CD4-positive, alpha-beta T cell treated with Interleukin-1 beta for 1 hour (primary cell): ENCODE measurements around the gene FITM1.
A peak's percentile ranks its signal among the peaks of the same experiment; 100 is the strongest.

Experiments used
- DNase-seq, 2 donors: peaks; one replicate each; pipeline ENCODE4 v3.0.0-alpha.2; 2020 to 2022

The FITM1 gene

DNA sequence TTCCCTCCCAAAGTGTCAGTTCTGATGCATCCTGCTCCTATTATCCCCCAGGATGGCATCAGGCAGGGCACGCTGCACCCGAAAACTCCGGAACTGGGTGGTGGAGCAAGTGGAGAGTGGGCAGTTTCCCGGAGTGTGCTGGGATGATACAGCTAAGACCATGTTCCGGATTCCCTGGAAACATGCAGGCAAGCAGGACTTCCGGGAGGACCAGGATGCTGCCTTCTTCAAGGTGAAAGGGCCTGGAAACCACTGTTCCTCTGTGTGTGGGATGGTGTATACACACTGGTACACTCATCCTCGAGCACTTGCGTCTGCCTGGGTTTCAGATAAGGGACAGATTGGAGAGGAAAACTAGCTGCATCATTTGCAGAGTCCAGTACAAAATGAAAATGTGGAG lies 31.6 kb downstream of the FITM1 start:
- DNase-seq, result no peak

DNA sequence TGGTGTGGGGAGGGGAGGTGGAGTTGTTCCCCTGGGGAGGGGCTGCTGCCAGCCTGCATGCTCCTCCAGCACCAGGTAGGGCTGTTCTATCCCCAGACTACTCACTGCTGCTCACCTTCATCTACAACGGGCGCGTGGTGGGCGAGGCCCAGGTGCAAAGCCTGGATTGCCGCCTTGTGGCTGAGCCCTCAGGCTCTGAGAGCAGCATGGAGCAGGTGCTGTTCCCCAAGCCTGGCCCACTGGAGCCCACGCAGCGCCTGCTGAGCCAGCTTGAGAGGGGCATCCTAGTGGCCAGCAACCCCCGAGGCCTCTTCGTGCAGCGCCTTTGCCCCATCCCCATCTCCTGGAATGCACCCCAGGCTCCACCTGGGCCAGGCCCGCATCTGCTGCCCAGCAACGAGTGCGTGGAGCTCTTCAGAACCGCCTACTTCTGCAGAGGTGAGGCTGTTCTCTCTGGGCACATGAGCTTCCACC lies 34.1 kb downstream of the FITM1 start:
- DNase-seq, result no peak

DNA sequence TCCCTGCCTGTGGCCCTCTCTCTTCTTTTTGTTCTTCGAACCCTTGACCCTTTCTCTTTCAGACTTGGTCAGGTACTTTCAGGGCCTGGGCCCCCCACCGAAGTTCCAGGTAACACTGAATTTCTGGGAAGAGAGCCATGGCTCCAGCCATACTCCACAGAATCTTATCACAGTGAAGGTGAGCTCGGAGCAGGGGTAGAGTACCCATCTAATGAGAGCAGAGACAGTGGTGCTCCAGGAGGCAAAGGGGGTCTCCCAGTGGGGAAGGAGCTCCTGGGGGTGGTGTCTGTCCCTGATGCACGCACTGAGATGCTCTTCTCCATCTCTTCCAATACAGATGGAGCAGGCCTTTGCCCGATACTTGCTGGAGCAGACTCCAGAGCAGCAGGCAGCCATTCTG lies 35.3 kb downstream of the FITM1 start:
- no peak for DNase-seq

DNA sequence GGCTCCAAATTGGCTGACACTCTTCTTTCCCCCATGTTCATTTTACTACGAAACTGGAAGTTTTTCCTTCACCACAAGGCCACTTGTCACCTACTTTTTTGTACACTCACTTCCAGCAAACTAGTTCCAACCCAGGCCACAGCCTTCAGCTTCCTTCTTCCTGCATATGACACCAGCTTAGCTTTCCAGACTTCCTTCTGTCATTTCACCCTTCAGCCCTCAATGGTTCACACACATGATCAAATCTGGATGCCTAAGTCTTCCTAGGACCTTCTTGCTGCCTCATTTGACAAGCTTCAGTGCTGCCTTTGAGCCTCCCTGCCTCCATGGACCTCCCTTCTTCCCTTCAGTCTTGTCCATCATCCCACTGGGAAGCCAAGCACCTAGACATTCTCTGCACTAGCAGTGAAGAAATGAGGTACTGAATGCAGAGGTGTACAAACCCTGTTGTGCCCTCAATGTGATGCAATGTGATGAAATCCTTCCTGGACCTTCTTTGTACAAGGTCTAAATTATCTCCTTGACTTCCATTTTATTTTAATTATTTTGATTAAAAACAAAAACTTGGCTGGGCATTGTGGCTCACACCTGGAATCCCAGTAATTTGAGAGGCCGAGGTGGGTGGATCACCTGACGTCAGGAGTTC lies 37.1 kb downstream of the FITM1 start:
- no peak for DNase-seq

DNA sequence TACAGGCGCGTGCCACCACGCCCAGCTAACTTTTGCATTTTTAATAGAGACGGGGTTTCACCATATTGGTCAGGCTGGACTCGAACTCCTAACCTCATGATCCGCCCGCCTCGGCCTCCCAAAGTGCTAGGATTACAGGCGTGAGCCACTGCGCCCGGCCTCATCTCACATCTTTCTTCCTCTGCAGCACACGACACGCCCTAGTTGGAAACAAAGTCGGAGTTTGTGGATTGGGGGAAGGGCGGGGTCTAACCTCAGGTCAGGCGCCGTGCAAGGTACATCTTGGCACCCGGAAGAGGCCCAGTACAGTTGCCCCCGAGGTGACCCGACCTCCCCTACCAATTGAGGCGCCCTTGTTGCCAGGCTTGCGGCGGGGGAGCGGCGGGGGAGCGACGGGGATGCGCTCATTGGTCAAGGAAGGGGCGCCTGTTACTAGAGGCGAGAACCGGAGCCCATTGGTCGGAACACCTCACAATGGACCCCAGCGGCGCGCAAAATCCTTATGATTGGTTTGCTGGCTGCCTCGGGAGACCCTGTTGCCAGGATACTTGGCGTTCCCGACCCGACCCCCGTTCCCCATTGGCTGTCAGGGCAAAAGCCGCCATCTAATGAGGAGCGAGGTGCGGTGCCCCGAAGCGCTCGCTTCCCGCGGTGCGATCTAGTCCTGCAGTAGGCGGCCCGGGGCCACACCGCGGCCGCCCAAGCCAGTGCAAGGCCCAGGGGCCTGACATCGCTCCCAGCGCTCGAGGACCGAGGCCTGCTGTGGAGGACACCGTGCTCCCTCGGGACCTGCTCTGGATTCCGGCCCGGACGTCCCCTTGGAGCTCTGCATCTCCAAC lies 41.2 kb downstream of the FITM1 start, which contains the start of gene REC8:
REC8 (plus strand) TSS at position 659 of the 839 bp plus-strand sequence. CDS start 473 bp downstream, outside the sequence.
- DNase-seq, result peak; percentile 67 to 86

DNA sequence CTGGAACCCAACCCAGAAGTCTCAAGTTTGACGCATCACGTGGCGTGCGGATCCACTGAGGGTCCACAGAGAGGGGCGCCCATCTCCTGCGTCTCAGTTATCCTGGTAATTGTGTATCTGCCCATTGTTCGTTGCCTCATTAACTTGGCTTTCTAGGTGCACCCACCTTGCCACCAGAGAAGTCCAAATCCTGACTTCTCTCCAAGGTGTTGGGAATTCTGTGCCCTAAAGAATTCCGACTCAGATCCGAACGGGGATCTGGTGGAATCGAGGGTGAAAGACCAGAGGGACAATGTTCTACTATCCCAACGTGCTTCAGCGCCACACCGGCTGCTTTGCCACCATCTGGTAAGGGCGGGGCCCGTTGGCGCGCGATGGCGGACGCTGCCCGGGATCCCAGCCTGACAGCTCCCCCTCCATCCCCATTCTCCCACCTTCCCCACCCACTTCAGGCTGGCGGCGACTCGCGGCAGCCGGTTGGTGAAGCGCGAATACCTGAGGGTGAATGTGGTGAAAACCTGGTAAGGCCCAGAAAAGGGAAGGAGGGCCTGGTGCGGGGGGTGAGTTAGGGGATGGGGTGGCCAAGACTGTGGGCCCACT lies 41.9 kb downstream of the FITM1 start:
- DNase-seq, result no peak

DNA sequence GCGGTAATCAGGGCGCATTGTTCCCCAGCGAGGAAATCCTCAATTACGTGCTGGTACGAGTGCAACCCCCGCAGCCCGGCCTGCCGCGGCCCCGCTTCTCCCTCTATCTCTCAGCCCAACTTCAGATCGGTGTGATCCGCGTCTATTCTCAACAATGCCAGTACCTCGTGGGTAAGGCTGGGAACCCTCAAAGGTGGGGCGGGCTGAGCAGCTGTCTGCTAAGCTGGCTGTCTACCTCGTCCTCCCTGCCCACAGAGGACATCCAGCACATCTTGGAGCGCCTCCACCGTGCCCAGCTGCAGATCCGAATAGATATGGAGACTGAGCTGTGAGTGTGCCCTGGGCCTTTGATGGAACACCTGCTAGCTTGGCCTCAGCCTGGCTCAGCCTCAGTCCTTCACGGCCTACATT lies 42.4 kb downstream of the FITM1 start:
- no peak for DNase-seq

DNA sequence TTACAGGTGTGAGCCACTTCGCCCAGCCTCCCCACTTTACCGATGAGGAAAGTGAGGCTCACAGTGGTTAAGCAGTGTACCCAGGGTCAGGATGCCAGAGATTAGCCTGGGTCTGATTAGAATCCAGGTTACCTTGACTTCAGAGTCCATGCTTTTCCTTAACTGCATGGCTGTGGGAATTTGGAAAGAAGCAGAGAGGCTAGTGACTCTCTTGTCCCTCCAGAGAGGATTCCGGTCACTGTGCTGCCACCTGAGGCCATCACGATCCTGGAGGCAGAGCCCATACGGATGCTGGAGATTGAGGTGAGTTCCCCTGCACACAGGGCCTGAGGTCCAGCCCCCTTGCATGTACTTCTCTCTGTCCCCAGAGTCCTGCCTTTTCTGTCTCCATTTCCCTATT lies 46.1 kb downstream of the FITM1 start:
- DNase-seq, result no peak

DNA sequence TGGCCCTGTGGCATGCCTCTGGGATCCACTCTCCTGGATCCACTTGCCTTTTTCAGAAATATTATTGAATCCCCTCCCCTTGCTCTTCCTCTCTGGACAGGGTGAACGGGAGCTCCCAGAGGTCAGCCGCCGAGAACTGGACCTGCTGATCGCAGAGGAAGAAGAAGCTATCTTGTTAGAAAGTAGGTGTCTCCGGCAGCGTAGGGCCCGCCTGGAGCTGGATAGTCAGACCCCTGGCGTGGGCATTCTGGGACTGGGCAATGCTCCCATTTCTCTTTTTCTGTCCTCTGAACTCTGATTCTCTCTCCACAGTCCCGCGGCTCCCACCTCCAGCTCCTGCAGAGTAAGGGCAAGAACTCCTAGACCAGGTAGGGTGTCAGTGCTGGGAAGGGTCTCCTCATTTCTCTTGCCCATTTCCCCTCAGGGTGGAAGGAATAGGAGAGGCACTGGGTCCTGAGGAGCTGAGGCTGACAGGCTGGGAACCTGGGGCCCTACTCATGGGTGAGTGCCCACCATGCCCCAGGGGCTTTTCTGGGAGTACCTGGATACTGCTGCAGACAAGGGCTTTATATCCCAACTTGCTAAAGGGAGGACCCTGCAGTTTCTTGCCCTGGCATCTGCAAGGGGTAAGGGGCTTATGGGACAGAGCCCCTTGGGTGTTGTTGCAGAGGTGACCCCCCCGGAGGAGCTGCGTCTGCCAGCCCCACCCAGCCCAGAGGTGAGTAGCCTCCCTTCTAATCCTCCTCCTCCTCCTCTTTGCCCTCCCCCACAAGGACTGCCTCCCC lies 46.8 kb downstream of the FITM1 start:
- DNase-seq, result no peak

DNA sequence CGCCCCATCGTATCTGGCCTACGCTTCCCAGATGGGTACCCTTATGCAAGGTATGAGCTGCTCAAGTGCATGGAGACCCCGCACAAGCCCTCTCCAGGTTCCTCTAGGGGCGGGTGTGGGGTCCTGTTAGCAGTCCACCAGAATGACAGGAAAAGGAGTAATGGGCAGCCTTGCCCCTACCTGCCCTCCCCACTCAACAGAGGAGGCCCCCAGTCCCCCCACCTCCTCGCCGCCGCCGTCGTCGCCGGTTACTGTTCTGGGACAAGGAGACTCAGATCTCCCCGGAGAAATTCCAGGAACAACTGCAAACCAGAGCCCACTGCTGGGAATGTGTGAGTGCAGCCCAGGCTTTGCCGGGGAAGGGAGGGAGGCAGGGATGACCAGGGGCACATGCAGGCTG lies 47.4 kb downstream of the FITM1 start:
- no peak for DNase-seq

DNA sequence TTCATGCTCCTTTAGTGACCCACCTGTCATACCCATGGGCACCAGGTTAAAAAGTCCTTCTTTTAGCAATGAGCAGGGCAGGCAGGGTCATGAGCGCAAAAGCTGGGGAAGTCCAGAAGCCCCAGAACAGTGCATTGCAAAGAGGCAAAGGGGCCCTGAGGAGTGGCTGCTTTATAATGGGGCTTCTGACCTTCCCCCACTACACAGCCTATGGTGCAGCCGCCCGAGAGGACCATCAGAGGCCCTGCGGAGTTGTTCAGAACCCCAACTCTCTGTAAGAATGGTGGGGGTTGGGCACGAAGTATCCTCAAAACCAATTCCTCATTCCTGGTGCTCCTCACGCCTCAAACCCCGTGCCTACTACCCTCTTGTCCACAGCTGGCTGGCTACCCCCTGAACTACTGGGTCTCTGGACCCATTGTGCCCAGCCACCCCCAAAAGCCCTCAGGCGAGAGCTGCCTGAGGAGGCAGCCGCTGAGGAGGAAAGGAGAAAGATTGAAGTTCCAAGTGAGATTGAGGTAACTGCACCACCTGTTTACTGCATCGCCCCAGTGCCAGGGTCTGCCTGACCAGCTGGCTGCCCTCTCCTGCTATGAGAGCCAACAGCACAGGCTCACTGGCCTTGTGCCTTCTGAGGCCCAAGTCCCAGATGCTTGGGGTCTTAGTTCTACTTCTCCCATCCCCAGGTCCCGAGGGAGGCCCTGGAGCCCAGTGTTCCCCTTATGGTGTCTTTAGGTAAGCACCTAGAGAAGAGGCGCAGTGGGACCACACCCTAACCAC lies 48.1 kb downstream of the FITM1 start:
- DNase-seq, result no peak

DNA sequence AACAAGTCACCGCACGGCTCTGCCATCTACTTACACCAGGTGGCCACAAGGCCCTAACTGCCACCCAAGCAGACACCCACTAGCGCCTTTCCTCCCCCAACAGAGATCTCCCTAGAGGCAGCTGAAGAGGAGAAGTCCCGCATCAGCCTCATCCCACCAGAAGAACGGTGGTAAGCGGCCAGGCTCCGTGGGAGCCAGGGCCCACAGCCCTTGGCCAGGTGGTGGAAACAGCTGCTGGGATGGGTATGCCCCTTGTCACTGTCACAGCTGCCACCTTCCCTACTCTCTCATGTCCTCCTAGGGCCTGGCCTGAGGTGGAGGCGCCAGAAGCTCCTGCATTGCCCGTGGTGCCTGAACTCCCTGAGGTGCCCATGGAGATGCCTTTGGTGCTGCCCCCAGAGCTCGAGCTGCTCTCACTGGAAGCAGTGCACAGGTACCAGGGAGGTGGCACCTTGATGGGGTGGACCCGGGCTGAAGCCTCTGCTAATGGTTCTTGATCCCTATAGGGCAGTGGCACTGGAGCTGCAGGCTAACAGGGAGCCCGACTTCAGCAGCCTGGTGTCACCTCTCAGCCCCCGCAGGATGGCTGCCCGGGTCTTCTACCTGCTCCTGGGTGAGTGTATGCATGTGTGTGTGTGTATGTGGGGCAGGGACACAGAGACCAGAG lies 49.0 kb downstream of the FITM1 start:
- no peak for DNase-seq

DNA sequence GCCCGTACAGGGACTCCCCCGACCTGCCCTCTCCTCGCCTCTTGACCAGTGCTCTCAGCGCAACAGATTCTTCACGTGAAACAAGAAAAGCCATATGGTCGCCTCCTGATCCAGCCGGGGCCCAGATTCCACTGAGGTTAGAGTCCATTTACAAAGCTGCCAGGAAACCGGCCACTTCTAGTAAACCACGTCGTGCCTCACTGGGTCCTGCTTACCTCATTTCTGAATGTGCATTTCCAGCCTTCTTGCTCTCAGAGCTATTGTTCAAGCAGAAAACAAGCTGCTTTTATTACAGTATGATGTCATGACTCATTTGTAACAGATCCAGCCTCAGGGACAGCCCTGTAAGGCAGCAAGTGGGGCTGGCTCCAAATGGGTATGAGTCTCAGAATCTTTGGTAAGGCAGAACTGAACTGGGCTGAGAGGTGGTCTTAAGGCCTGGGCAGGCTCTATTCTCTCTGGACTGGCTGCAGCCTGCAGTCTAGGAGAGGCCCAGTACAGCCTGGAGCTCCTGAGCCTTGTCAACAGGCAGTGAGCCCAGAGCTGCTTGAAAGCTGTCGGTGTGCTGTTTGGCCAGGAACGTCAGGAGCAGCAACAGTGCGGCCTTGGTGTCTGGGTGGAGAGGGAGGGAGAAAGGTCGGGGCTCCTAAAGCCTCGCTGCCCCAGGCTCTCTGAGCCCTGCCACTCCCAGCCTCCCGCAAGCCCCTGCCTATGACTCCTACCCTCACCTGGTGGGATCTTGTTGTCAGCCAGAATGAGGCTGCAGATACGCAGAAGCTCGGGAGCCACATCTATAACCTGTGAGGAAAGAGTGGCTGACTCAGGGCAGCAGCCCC lies 49.7 kb downstream of the FITM1 start:
- DNase-seq, result no peak

DNA sequence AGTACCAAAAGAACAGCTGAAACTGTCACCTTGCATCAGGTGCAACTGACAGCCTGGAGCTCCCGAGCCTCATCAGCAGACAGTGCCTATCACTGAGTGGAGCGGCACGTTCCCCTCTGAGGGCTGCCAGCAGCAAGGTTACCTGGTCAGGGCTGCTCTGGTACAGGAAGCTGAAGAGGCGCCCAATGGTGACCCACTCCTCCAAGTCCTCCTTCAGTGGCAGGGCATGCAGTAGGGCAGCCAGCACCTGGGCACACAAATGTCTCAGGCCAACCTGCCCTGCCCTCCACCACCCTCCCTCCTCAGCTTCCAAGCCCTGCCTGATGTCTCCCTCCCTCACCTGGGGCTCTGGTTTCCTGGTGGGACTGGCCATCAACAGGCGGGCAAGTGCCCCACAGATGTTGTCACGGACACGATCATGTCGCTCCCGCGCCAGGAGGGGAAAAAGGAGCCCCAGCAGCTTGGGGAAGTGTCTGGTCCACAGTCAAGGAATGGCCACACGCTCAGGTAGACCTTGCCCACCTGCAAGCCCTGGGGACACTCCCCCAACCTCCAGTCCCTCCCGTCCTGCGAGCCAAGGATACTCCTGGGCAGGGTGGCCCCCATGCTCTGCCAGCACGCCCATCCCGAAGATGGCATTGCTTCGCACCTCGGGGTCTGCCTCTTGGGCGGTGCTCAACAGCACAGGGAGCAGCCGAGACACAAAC lies 51.1 kb downstream of the FITM1 start:
- no peak for DNase-seq
